Fibroblast of pulmonary artery (primary cell): ENCODE data around the gene B3GNT8.

Experiments
- DNase-seq: peaks from one replicate; pipeline ENCODE4 v3.0.0-alpha.2; 2010; ENCODE audit warnings: low read depth
- H3K4me3 ChIP-seq: replicated peaks from 2 replicates; pipeline ENCODE4 v1.5.1; 2011; ENCODE audit warnings: low read depth, mild to moderate bottlenecking, control low read depth, low read length, moderate library complexity
- CTCF ChIP-seq: IDR thresholded peaks from 2 replicates; pipeline ENCODE4 v1.5.1; 2011; ENCODE audit warnings: mild to moderate bottlenecking, control low read depth, low read length, inconsistent platforms; ENCODE audit errors: missing control alignments

The B3GNT8 gene

GRCh38 chr19:41421973-41422372 is 5.2 kb downstream of the B3GNT8 start:
- no peak for DNase-seq
- no peak overlapping the region for H3K4me3 ChIP-seq
- TF ChIP-seq CTCF = no peak

GRCh38 chr19:41421314-41421713 is 5.9 kb downstream of the B3GNT8 start:
- DNase-seq = no peak
- TF ChIP-seq CTCF = no peak
- H3K4me3 ChIP-seq = no peak overlapping the region

- H3K4me3 ChIP-seq = no peak overlapping the region
- DNase-seq = no peak
- no peak for TF ChIP-seq CTCF
Measured at GRCh38 chr19:41420101-41420880, 6.9 kb downstream of the B3GNT8 start.

GRCh38 chr19:41416194-41416674 is 10.9 kb downstream of the B3GNT8 start:
- TF ChIP-seq CTCF = no peak
- no peak for DNase-seq
- H3K4me3 ChIP-seq = no peak overlapping the region

DNA sequence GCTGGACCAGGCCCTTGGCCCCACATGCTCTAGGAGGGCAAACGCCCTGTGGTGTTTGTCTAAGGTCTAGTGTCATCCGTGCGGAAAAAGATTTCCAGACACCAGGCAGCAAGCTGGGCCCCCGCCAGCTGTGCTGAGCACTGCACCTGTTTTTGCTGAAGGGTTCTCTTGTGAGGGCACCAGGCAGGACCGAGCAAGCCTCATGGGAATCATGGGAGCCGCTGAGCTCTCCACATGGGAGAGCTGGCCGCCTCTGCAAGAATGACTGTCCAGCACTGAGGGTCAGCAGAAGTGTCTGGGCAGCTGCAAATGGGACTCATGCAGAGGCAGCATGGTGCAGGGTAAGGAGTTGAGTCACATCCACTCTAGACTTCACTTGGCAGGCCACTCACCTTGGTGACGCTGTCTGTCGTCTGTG is 12.0 kb downstream of the B3GNT8 start:
- no peak overlapping the region for H3K4me3 ChIP-seq
- no peak for TF ChIP-seq CTCF
- no peak for DNase-seq

DNA sequence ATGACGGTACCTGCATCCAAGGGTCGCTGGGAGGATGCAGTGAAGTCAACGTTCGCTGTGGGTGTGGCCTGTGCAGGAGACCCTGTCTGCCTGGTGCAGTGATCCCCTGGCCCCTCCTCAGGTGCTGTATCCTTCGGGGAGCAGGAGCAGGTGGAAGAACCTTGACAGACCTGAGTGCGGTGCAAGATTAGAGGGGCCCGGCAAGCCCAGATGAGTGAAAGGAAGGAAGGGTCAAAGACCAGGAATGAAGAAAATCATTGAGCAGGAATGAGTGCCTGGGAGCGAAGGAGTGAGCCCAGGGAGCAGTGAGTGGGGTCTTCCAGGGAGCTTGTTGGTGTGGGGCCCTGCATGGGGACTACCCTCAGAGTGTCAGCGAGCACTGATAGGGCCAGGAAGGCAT is 12.7 kb downstream of the B3GNT8 start:
- H3K4me3 ChIP-seq = no peak overlapping the region
- no peak for TF ChIP-seq CTCF
- DNase-seq = no peak

DNA sequence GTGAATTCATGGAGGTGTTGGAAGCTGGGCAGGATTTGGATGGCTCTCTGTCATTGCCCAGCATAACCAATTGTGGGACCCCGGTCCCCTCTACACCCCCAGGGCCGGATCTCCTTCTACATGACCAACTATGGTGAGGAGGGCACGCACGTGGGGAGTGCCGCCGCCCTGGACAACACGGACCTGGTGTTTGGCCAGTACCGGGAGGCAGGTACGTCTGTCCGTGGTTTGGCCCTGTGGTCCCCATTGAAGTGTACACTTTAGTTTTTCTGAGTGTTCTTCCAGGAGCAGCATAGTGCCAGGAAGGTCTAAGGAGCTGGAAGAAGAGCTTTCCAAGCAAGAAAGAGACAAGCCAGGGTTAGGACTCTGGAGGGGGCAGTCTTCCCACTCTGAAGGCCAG is 13.2 kb downstream of the B3GNT8 start:
- no peak for DNase-seq
- no peak for TF ChIP-seq CTCF
- no peak overlapping the region for H3K4me3 ChIP-seq
